IPS-20b (cell line): ENCODE measurements around the gene CYP2A7.
"Not testable (repeated sequence)": the region's sequence is repeated elsewhere in the genome, so short reads cannot be mapped to it uniquely, and the experiment has no call there.

Experiments
- H3K27ac ChIP-seq: one replicate; pipeline ENCODE4 v1.5.1; 2013; ENCODE audit warnings: low read length
- H3K27me3 ChIP-seq: 2 replicates; pipeline ENCODE4 v1.6.1; 2013; ENCODE audit warnings: mild to moderate bottlenecking, low read length, inconsistent platforms; ENCODE audit not compliant: insufficient read depth
- H3K36me3 ChIP-seq: 2 replicates; pipeline ENCODE4 v1.6.1; 2013; ENCODE audit warnings: low read depth, mild to moderate bottlenecking, inconsistent platforms, low read length, moderate library complexity; ENCODE audit not compliant: insufficient read depth
- H3K4me1 ChIP-seq: 2 replicates; pipeline ENCODE4 v1.6.1; 2013; ENCODE audit warnings: mild to moderate bottlenecking, control low read depth, inconsistent platforms, low read length, moderate library complexity; ENCODE audit not compliant: insufficient read depth
- H3K4me3 ChIP-seq: 2 replicates; pipeline ENCODE4 v1.5.1; 2013; ENCODE audit warnings: mild to moderate bottlenecking, low read length, inconsistent platforms
- H3K9ac ChIP-seq: 2 replicates; pipeline ENCODE4 v1.6.1; 2013; ENCODE audit warnings: low read depth, mild to moderate bottlenecking, inconsistent platforms, low read length, moderate library complexity
- H3K9me3 ChIP-seq: 2 replicates; pipeline ENCODE4 v1.6.1; 2013; ENCODE audit warnings: mild to moderate bottlenecking, low read depth, low read length, inconsistent platforms; ENCODE audit not compliant: insufficient read depth

Gene CYP2A7

GRCh38 chr19:40882062-40882461 is at the start of gene CYP2A7:
Gene CYP2A7, minus strand, starts transcription at chr19:40882231. Its CDS starts 21 bp downstream, at chr19:40882210.
- not testable (repeated sequence) for H3K27ac ChIP-seq, H3K27me3 ChIP-seq, H3K4me3 ChIP-seq, H3K9me3 ChIP-seq, H3K36me3 ChIP-seq, H3K9ac ChIP-seq, H3K4me1 ChIP-seq

- H3K4me1 ChIP-seq, H3K36me3 ChIP-seq, H3K27me3 ChIP-seq, H3K9ac ChIP-seq, H3K9me3 ChIP-seq, H3K4me3 ChIP-seq, H3K27ac ChIP-seq: not testable (repeated sequence)
Observed at GRCh38 chr19:40930799-40931198, 48.8 kb upstream of the CYP2A7 start.

GRCh38 chr19:40929942-40930341 is 47.9 kb upstream of the CYP2A7 start:
- not testable (repeated sequence) for H3K27ac ChIP-seq, H3K9ac ChIP-seq, H3K4me3 ChIP-seq, H3K9me3 ChIP-seq, H3K27me3 ChIP-seq, H3K36me3 ChIP-seq, H3K4me1 ChIP-seq

- H3K4me1 ChIP-seq: no peaks in the 10 kb centered on the region
- H3K9me3 ChIP-seq: no peaks in the 10 kb centered on the region
- H3K9ac ChIP-seq: no peak overlapping the region
- H3K36me3 ChIP-seq: no peaks in the 10 kb centered on the region
- H3K27ac ChIP-seq: no peak overlapping the region
- H3K4me3 ChIP-seq: no peak overlapping the region
- no peaks in the 10 kb centered on the region for H3K27me3 ChIP-seq
Observed at GRCh38 chr19:40928850-40929249, 46.8 kb upstream of the CYP2A7 start.

- no peaks in the 10 kb centered on the region for H3K36me3 ChIP-seq
- H3K4me3 ChIP-seq: no peak overlapping the region
- no peaks in the 10 kb centered on the region for H3K27me3 ChIP-seq
- H3K9ac ChIP-seq: no peak overlapping the region
- no peak overlapping the region for H3K27ac ChIP-seq
- no peaks in the 10 kb centered on the region for H3K9me3 ChIP-seq
- no peaks in the 10 kb centered on the region for H3K4me1 ChIP-seq
Observed at GRCh38 chr19:40927567-40927966, 45.5 kb upstream of the CYP2A7 start.

GRCh38 chr19:40926276-40926675 is 44.2 kb upstream of the CYP2A7 start:
- H3K27me3 ChIP-seq, H3K4me3 ChIP-seq, H3K9me3 ChIP-seq, H3K27ac ChIP-seq, H3K36me3 ChIP-seq, H3K4me1 ChIP-seq, H3K9ac ChIP-seq: not testable (repeated sequence)

GRCh38 chr19:40923934-40924391 is 41.9 kb upstream of the CYP2A7 start:
- Histone ChIP-seq H3K36me3 (no peaks in the 10 kb centered on the region), H3K27me3 (no peaks in the 10 kb centered on the region), H3K9ac (no peak overlapping the region), H3K27ac (no peak overlapping the region), H3K4me1 (no peaks in the 10 kb centered on the region), H3K4me3 (no peak overlapping the region), H3K9me3 (peaks cover 13% of the 10 kb centered on the region; the same call in 1 of the 2 replicates)

GRCh38 chr19:40922237-40923160 is 40.5 kb upstream of the CYP2A7 start:
- not testable (repeated sequence) for H3K4me1 ChIP-seq, H3K27ac ChIP-seq, H3K9ac ChIP-seq, H3K4me3 ChIP-seq, H3K36me3 ChIP-seq, H3K27me3 ChIP-seq
- H3K9me3 ChIP-seq: peaks cover 15% of the 10 kb centered on the region; the same call in 1 of the 2 replicates

GRCh38 chr19:40921005-40921897 is 39.2 kb upstream of the CYP2A7 start:
- Histone ChIP-seq H3K9ac (no peak overlapping the region), H3K9me3 (peaks cover 15% of the 10 kb centered on the region; the same call in 1 of the 2 replicates), H3K36me3 (no peaks in the 10 kb centered on the region), H3K4me1 (no peaks in the 10 kb centered on the region), H3K27me3 (no peaks in the 10 kb centered on the region), H3K4me3 (no peak overlapping the region), H3K27ac (no peak overlapping the region)

- Histone ChIP-seq H3K36me3 (no peaks in the 10 kb centered on the region), H3K9ac (no peak overlapping the region), H3K4me3 (no peak overlapping the region), H3K27ac (no peak overlapping the region), H3K9me3 (peaks cover 15% of the 10 kb centered on the region; the same call in 1 of the 2 replicates), H3K4me1 (no peaks in the 10 kb centered on the region), H3K27me3 (no peaks in the 10 kb centered on the region)
Observed at GRCh38 chr19:40920300-40921004, 38.4 kb upstream of the CYP2A7 start.

- H3K4me3 ChIP-seq, H3K4me1 ChIP-seq, H3K27me3 ChIP-seq, H3K27ac ChIP-seq, H3K36me3 ChIP-seq, H3K9ac ChIP-seq: not testable (repeated sequence)
- peaks cover 15% of the 10 kb centered on the region; the same call in 1 of the 2 replicates for H3K9me3 ChIP-seq
Observed at GRCh38 chr19:40919530-40920299, 37.7 kb upstream of the CYP2A7 start.
